ENCODE results near the gene NACC2.

- TF ChIP-seq, protein P1, sequence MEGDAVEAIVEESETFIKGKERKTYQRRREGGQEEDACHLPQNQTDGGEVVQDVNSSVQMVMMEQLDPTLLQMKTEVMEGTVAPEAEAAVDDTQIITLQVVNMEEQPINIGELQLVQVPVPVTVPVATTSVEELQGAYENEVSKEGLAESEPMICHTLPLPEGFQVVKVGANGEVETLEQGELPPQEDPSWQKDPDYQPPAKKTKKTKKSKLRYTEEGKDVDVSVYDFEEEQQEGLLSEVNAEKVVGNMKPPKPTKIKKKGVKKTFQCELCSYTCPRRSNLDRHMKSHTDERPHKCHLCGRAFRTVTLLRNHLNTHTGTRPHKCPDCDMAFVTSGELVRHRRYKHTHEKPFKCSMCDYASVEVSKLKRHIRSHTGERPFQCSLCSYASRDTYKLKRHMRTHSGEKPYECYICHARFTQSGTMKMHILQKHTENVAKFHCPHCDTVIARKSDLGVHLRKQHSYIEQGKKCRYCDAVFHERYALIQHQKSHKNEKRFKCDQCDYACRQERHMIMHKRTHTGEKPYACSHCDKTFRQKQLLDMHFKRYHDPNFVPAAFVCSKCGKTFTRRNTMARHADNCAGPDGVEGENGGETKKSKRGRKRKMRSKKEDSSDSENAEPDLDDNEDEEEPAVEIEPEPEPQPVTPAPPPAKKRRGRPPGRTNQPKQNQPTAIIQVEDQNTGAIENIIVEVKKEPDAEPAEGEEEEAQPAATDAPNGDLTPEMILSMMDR (IDR thresholded peaks at IDR 0.05), result no peak
- TF ChIP-seq EZH2 (IDR thresholded peaks at IDR 0.05; ENCODE audit: borderline replicate concordance, insufficient read depth, low read depth, low read length, poor library complexity, severe bottlenecking), result no peak
These were observed 138.3 kb downstream of the NACC2 start for GRCh38 chr9:135956802-135957174.
